ENCODE results near the gene CA12.

CA12 gene

GRCh38 chr15:63370764-63371163 is 10.9 kb downstream of the CA12 start:
- no peak for TF ChIP-seq CTCF (IDR thresholded peaks at IDR 0.05; ENCODE audit: low read depth, low read length)
- no peak overlapping the region for H3K4me3 ChIP-seq (ENCODE audit: low read depth, low read length)

GRCh38 chr15:63369781-63370180 is 11.9 kb downstream of the CA12 start:
- no peak overlapping the region for H3K4me3 ChIP-seq (ENCODE audit: low read depth, low read length)
- TF ChIP-seq CTCF (IDR thresholded peaks at IDR 0.05; ENCODE audit: low read depth, low read length): no peak

GRCh38 chr15:63369296-63369695 is 12.3 kb downstream of the CA12 start:
- no peak overlapping the region for H3K4me3 ChIP-seq (ENCODE audit: low read depth, low read length)
- no peak for TF ChIP-seq CTCF (IDR thresholded peaks at IDR 0.05; ENCODE audit: low read depth, low read length)

GRCh38 chr15:63368503-63368902 is 13.1 kb downstream of the CA12 start:
- H3K4me3 ChIP-seq (ENCODE audit: low read depth, low read length): no peak overlapping the region
- TF ChIP-seq CTCF (IDR thresholded peaks at IDR 0.05; ENCODE audit: low read depth, low read length): no peak

GRCh38 chr15:63367900-63368299 is 13.7 kb downstream of the CA12 start:
- no peak for TF ChIP-seq CTCF (IDR thresholded peaks at IDR 0.05; ENCODE audit: low read depth, low read length)
- no peak overlapping the region for H3K4me3 ChIP-seq (ENCODE audit: low read depth, low read length)

- H3K4me3 ChIP-seq (ENCODE audit: low read depth, low read length): no peak overlapping the region
- TF ChIP-seq CTCF (IDR thresholded peaks at IDR 0.05; ENCODE audit: low read depth, low read length): no peak
These were observed 14.3 kb downstream of the CA12 start for GRCh38 chr15:63367390-63367789.

- no peak for TF ChIP-seq CTCF (IDR thresholded peaks at IDR 0.05; ENCODE audit: low read depth, low read length)
- no peak overlapping the region for H3K4me3 ChIP-seq (ENCODE audit: low read depth, low read length)
These were observed 15.2 kb downstream of the CA12 start for GRCh38 chr15:63366451-63366850.

Data from WI38 (cell line).